Neural cell (in vitro differentiated cells): ENCODE results near the gene NXPH2.
"Not testable (repeated sequence)": the region's sequence is repeated elsewhere in the genome, so short reads cannot be mapped to it uniquely, and the experiment has no call there.

Source experiments
- EP300 ChIP-seq: fragments of 450-650 bp; conservative IDR thresholded peaks from 2 replicates; pipeline ENCODE4 v1.6.1; 2014; ENCODE audit warnings: antibody characterized with exemption, mild to moderate bottlenecking, moderate library complexity; ENCODE audit not compliant: poor library complexity, severe bottlenecking
- EZH2 ChIP-seq: fragments of 200-600, 300-800 bp; shearing (Covaris generic), sonication (generic); IDR thresholded peaks from 2 replicates; pipeline ENCODE4 v1.6.1; 2014; ENCODE audit warnings: antibody characterized with exemption, low read length, borderline replicate concordance, mild to moderate bottlenecking; ENCODE audit not compliant: insufficient read depth, poor library complexity, severe bottlenecking
- MXI1 ChIP-seq: fragments of 450-650 bp; conservative IDR thresholded peaks from 2 replicates; pipeline ENCODE4 v1.6.1; 2014; ENCODE audit warnings: antibody characterized with exemption, mild to moderate bottlenecking; ENCODE audit not compliant: poor library complexity, severe bottlenecking
- POLR2AphosphoS5 ChIP-seq: IDR thresholded peaks from 2 replicates; pipeline ENCODE4 v1.6.1; 2012
- RAD21 ChIP-seq: fragments of 450-650 bp; conservative IDR thresholded peaks from 2 replicates; pipeline ENCODE4 v1.6.1; 2014; ENCODE audit warnings: antibody characterized with exemption, mild to moderate bottlenecking, moderate library complexity
- SMC3 ChIP-seq: fragments of 450-650 bp; conservative IDR thresholded peaks from 2 replicates; pipeline ENCODE4 v1.6.1; 2014; ENCODE audit warnings: antibody characterized with exemption, mild to moderate bottlenecking, moderate library complexity; ENCODE audit not compliant: poor library complexity
- TAF1 ChIP-seq: IDR thresholded peaks from 2 replicates; pipeline ENCODE4 v1.6.1; 2012; ENCODE audit warnings: low read depth
- TF ChIP-seq, protein P1 (sequence below): fragments of 450-650 bp; IDR thresholded peaks from 2 replicates; pipeline ENCODE4 v1.5.1; 2014; ENCODE audit warnings: antibody characterized with exemption, mild to moderate bottlenecking, moderate library complexity; ENCODE audit not compliant: poor library complexity, severe bottlenecking
- TF ChIP-seq, protein P2 (sequence below): IDR thresholded peaks from 2 replicates; pipeline ENCODE4 v1.6.1; 2012; ENCODE audit warnings: borderline replicate concordance

DNA sequence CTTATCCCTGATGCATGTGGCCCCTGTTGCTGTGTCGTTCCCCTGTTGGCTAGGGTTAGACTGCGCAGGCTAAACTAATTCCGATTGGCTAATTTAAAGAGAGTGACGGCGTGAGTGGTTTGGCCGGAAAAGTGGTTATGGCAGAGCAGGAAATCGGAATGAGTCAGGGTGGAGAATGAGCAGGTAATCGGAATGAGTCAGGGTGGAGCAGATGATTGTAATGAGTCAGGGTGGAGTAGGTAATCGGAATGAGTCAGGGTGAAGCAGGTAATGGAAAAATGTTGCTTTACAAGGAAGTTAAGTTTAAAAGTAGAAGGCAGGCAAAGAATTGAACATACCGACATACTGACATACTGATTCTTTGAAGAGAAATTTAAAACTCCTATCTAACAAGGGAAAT lies 135.4 kb downstream of the NXPH2 start:
- TF ChIP-seq, protein P1, sequence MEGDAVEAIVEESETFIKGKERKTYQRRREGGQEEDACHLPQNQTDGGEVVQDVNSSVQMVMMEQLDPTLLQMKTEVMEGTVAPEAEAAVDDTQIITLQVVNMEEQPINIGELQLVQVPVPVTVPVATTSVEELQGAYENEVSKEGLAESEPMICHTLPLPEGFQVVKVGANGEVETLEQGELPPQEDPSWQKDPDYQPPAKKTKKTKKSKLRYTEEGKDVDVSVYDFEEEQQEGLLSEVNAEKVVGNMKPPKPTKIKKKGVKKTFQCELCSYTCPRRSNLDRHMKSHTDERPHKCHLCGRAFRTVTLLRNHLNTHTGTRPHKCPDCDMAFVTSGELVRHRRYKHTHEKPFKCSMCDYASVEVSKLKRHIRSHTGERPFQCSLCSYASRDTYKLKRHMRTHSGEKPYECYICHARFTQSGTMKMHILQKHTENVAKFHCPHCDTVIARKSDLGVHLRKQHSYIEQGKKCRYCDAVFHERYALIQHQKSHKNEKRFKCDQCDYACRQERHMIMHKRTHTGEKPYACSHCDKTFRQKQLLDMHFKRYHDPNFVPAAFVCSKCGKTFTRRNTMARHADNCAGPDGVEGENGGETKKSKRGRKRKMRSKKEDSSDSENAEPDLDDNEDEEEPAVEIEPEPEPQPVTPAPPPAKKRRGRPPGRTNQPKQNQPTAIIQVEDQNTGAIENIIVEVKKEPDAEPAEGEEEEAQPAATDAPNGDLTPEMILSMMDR = not testable (repeated sequence)
- not testable (repeated sequence) for TF ChIP-seq EZH2, POLR2AphosphoS5, TAF1, SMC3, RAD21, EP300, MXI1
- TF ChIP-seq, protein P2, sequence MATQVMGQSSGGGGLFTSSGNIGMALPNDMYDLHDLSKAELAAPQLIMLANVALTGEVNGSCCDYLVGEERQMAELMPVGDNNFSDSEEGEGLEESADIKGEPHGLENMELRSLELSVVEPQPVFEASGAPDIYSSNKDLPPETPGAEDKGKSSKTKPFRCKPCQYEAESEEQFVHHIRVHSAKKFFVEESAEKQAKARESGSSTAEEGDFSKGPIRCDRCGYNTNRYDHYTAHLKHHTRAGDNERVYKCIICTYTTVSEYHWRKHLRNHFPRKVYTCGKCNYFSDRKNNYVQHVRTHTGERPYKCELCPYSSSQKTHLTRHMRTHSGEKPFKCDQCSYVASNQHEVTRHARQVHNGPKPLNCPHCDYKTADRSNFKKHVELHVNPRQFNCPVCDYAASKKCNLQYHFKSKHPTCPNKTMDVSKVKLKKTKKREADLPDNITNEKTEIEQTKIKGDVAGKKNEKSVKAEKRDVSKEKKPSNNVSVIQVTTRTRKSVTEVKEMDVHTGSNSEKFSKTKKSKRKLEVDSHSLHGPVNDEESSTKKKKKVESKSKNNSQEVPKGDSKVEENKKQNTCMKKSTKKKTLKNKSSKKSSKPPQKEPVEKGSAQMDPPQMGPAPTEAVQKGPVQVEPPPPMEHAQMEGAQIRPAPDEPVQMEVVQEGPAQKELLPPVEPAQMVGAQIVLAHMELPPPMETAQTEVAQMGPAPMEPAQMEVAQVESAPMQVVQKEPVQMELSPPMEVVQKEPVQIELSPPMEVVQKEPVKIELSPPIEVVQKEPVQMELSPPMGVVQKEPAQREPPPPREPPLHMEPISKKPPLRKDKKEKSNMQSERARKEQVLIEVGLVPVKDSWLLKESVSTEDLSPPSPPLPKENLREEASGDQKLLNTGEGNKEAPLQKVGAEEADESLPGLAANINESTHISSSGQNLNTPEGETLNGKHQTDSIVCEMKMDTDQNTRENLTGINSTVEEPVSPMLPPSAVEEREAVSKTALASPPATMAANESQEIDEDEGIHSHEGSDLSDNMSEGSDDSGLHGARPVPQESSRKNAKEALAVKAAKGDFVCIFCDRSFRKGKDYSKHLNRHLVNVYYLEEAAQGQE = not testable (repeated sequence)
